HG03575 (cell line): ENCODE data around the gene RFC1.

Experiments
- ATAC-seq: cut with Tn5 transposase; IDR thresholded peaks from one replicate; pipeline ENCODE4 v1.9.1; 2021; ENCODE audit not compliant: unreplicated experiment, insufficient number of reproducible peaks, low FRiP score; ENCODE audit errors: extremely low read depth

Gene RFC1

GRCh38 chr4:39263895-39264294 is 102.3 kb downstream of the RFC1 start:
- no peak for ATAC-seq

GRCh38 chr4:39259571-39260330 is 106.4 kb downstream of the RFC1 start:
- no peak for ATAC-seq

GRCh38 chr4:39256436-39256835 is 109.7 kb downstream of the RFC1 start:
- ATAC-seq, result no peak

DNA sequence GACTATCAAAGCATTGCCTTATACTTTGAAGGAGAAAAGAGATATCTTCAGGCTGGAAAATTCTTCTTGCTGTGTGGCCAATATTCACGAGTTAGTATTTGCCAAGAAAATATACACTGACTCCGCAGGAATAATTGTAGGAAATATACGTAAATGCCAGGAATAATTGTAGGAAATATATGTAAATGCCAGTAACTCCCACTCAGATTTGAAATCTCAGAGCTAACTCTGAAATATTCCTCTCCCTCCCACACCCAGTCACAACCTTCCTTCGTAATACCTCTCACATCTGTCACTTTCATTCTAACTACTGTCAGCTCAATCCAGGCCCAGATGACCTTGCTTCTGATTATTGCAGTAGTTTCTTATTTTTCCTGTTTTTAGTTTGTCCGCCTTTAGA is 110.3 kb downstream of the RFC1 start:
- ATAC-seq, result no peak

- no peak for ATAC-seq
Measured at GRCh38 chr4:39255266-39255665, 110.9 kb downstream of the RFC1 start.

GRCh38 chr4:39243462-39243861 is 122.7 kb downstream of the RFC1 start:
- ATAC-seq, result no peak
